SK-N-SH (cell line): ENCODE data around the gene HOXB6. TPM values are rescaled to one million over a fixed set of nuclear protein-coding genes. Genes with fewer than 3 reads are reported as not detected.

Source experiments
- CTCF ChIA-PET: fragments of 300-600, 350-600 bp; formaldehyde crosslinking; extraction: SDS; loops from one replicate; lab custom pipeline; 2021; lab: Yijun Ruan, JAX
- POLR2A ChIA-PET: fragments of 350-600 bp; sonication (Branson Sonifier 250); formaldehyde crosslinking; extraction: SDS; loops from one replicate; lab custom pipeline; 2020; ENCODE audit warnings: antibody characterized with exemption, inconsistent platforms; lab: Yijun Ruan, JAX
- DNase-seq: peaks from one replicate; pipeline ENCODE4 v3.0.0; 2012
- H2AFZ ChIP-seq: fragments of 200-600 bp; sonication (generic); 2 replicates; pipeline ENCODE4 v1.8.1; 2016; ENCODE audit warnings: antibody characterized with exemption, mild to moderate bottlenecking, low read depth
- H3F3A ChIP-seq: fragments of 200-600 bp; sonication (generic); replicated peaks from 2 replicates; pipeline ENCODE3; 2016; ENCODE audit warnings: antibody characterized with exemption, mild to moderate bottlenecking; ENCODE audit not compliant: insufficient read depth
- H3K27ac ChIP-seq, 2 experiments: fragments of 200-500 bp in 1 of 2; fragments of 200-600 bp in 1 of 2; sonication (Bioruptor generic) in 1 of 2; sonication (generic), shearing (Covaris generic) in 1 of 2; 2 replicates each; pipeline versions ENCODE4 v1.5.1 to v1.6.1; 2014 to 2016; ENCODE audit warnings: low read depth in 2 of 2, inconsistent platforms in 1 of 2, low read length in 1 of 2, mild to moderate bottlenecking in 1 of 2, mixed read lengths in 1 of 2
- H3K27me3 ChIP-seq: fragments of 200-600 bp; sonication (generic), shearing (Covaris generic); 2 replicates; pipeline ENCODE4 v1.6.1; 2016; ENCODE audit warnings: mixed run types; ENCODE audit not compliant: insufficient read depth
- H3K36me3 ChIP-seq, 2 experiments: fragments of 200-500 bp in 1 of 2; fragments of 200-600 bp in 1 of 2; sonication (Bioruptor generic) in 1 of 2; sonication (generic) in 1 of 2; replicated peaks in 1 of 2; 2 replicates each; pipeline versions ENCODE3 to v1.5.1; 2014 to 2016; ENCODE audit warnings: low read length in 1 of 2, mild to moderate bottlenecking in 1 of 2; ENCODE audit not compliant: insufficient read depth in 2 of 2, control insufficient read depth in 1 of 2
- H3K4me1 ChIP-seq, 2 experiments: fragments of 200-500 bp in 1 of 2; fragments of 200-600 bp in 1 of 2; sonication (Bioruptor generic) in 1 of 2; sonication (generic), shearing (Covaris generic) in 1 of 2; 2 replicates each; pipeline versions ENCODE4 v1.5.1 to v1.6.1; 2014 to 2016; ENCODE audit warnings: low read depth in 1 of 2, low read length in 1 of 2, mixed run types in 1 of 2; ENCODE audit not compliant: insufficient read depth in 2 of 2, control insufficient read depth in 1 of 2
- H3K4me2 ChIP-seq: fragments of 200-600 bp; sonication (generic), shearing (Covaris generic); 2 replicates; pipeline ENCODE4 v1.6.1; 2017; ENCODE audit warnings: mixed run types
- H3K4me3 ChIP-seq, 2 experiments: fragments of 200-500 bp in 1 of 2; fragments of 200-600 bp in 1 of 2; sonication (Bioruptor generic) in 1 of 2; sonication (generic), shearing (Covaris generic) in 1 of 2; 2 replicates each; pipeline versions ENCODE4 v1.5.1 to v1.8.1; 2014 to 2016; ENCODE audit warnings: low read depth in 2 of 2, inconsistent platforms in 1 of 2, low read length in 1 of 2, mild to moderate bottlenecking in 1 of 2, mixed read lengths in 1 of 2, moderate library complexity in 1 of 2
- H3K79me2 ChIP-seq: fragments of 200-600 bp; sonication (generic); 2 replicates; pipeline ENCODE4 v1.8.1; 2017; ENCODE audit warnings: mild to moderate bottlenecking; ENCODE audit not compliant: insufficient read depth
- H3K9ac ChIP-seq: fragments of 200-600 bp; sonication (generic); 2 replicates; pipeline ENCODE4 v1.6.1; 2017; ENCODE audit warnings: mixed run types
- H3K9me2 ChIP-seq: fragments of 200-600 bp; sonication (generic); 2 replicates; pipeline ENCODE4 v1.6.1; 2017; ENCODE audit warnings: mixed run types
- H3K9me3 ChIP-seq: fragments of 200-600 bp; sonication (generic); 2 replicates; pipeline ENCODE4 v1.6.1; 2017; ENCODE audit warnings: mixed run types, mild to moderate bottlenecking, moderate library complexity
- H4K20me1 ChIP-seq: fragments of 200-600 bp; sonication (generic); 2 replicates; pipeline ENCODE4 v1.6.1; 2017; ENCODE audit warnings: mild to moderate bottlenecking, mixed run types; ENCODE audit not compliant: insufficient read depth
- ELF1 ChIP-seq: IDR thresholded peaks from 2 replicates; pipeline ENCODE4 v1.4.0; 2012
- EZH2phosphoT487 ChIP-seq: fragments of 200-600 bp; sonication (generic); IDR thresholded peaks from 2 replicates; pipeline ENCODE4 v1.6.1; 2017; ENCODE audit warnings: low read depth, mixed run types, mild to moderate bottlenecking, antibody characterized with exemption, moderate library complexity, borderline replicate concordance
- FOSL2 ChIP-seq: IDR thresholded peaks from 2 replicates; pipeline ENCODE4 v1.4.0; 2012; ENCODE audit warnings: low read depth, mild to moderate bottlenecking, moderate library complexity, borderline replicate concordance
- FOXJ3 ChIP-seq: sonication (generic); formaldehyde crosslinking; IDR thresholded peaks from 2 replicates; pipeline ENCODE4 v1.5.1; 2020; ENCODE audit warnings: mild to moderate bottlenecking, missing genetic modification reagents
- FOXM1 ChIP-seq: IDR thresholded peaks from 2 replicates; pipeline ENCODE4 v1.4.0; 2012; ENCODE audit warnings: low read depth, mild to moderate bottlenecking
- GABPA ChIP-seq: IDR thresholded peaks from 2 replicates; pipeline ENCODE4 v1.4.0; 2012; ENCODE audit warnings: low read depth, mild to moderate bottlenecking
- GATA2 ChIP-seq: sonication (generic); formaldehyde crosslinking; IDR thresholded peaks from 2 replicates; pipeline ENCODE4 v1.5.0; 2020; ENCODE audit warnings: mild to moderate bottlenecking, missing genetic modification reagents
- MXI1 ChIP-seq: IDR thresholded peaks from 2 replicates; pipeline ENCODE4 v1.6.1; 2012; ENCODE audit warnings: mild to moderate bottlenecking, low read depth, low read length, improper control_type of control experiment
- NFIC ChIP-seq: IDR thresholded peaks from 2 replicates; pipeline ENCODE4 v1.4.0; 2012; ENCODE audit warnings: borderline replicate concordance
- PBX3 ChIP-seq: IDR thresholded peaks from 2 replicates; pipeline ENCODE4; 2012
- SMC3 ChIP-seq: IDR thresholded peaks from 2 replicates; pipeline ENCODE4 v1.6.1; 2012; ENCODE audit warnings: low read depth, low read length, improper control_type of control experiment
- TAF1 ChIP-seq: IDR thresholded peaks from 2 replicates; pipeline ENCODE4 v1.6.1; 2012; ENCODE audit warnings: low read depth, mild to moderate bottlenecking, low read length, moderate library complexity, borderline replicate concordance
- WGBS: methylation state at CpG from one replicate; pipeline ENCODE4 v1.1.6; 2017; ENCODE audit warnings: low lambda C conversion rate; 5-methylcytosine and 5-hydroxymethylcytosine counted together
- polyA plus RNA-seq, 3 experiments: library from polyadenylated mRNA; depleted of rRNA; stranded (reverse); fragments of >200 nt; gene quantifications; 2 replicates each; pipeline ENCODE4 v1.2.3, GENCODE V29; 2012
- TF ChIP-seq, protein P1 (sequence below): fragments of 200-600 bp; sonication (generic); IDR thresholded peaks from 2 replicates; pipeline ENCODE4 v1.6.1; 2017; ENCODE audit warnings: antibody characterized with exemption, mild to moderate bottlenecking, moderate library complexity

HOXB6 gene
- polyA plus RNA-seq, 1 of the 3 experiments (the other 2 are of a cell fraction) = not detected

- 18% methylated on average over 7 of the region's 7 CpGs for WGBS
- Histone ChIP-seq H3K36me3 (no peaks in the 10 kb centered on the region), H3K4me3 (no peak overlapping the region), H3K79me2 (no peaks in the 10 kb centered on the region), H4K20me1 (peaks cover 6% of the 10 kb centered on the region; the same call in 1 of the 2 replicates), H3K27ac (no peak overlapping the region), H3K4me2 (no peak overlapping the region), H3K9me2 (no peaks in the 10 kb centered on the region), H3K9me3 (no peaks in the 10 kb centered on the region), H3F3A (no peaks in the 10 kb centered on the region), H2AFZ (no peak overlapping the region)
- ChIA-PET CTCF (interaction anchor here (0.6 to 1.4 kb wide), 8 partner anchors 13 to 607 kb away, joined by 3 to 4 read pairs (median 4); no protein-coding TSS in a partner anchor), POLR2A (interaction anchor here (0.6 kb wide), 1 partner anchor 127 kb away, joined by 3 read pairs; no protein-coding TSS in a partner anchor)
- no peak for DNase-seq
- TF ChIP-seq ELF1 = no peak
- no peak for TF ChIP-seq NFIC
- TF ChIP-seq, all 33 proteins: peak for 0
- H3K4me1 ChIP-seq = no peaks in the 10 kb centered on the region
- no peak overlapping the region for H3K9ac ChIP-seq
- peaks cover 97% of the 10 kb centered on the region for H3K27me3 ChIP-seq
Measured at GRCh38 chr17:48556576-48557401, 48.0 kb downstream of the HOXB6 start.

DNA sequence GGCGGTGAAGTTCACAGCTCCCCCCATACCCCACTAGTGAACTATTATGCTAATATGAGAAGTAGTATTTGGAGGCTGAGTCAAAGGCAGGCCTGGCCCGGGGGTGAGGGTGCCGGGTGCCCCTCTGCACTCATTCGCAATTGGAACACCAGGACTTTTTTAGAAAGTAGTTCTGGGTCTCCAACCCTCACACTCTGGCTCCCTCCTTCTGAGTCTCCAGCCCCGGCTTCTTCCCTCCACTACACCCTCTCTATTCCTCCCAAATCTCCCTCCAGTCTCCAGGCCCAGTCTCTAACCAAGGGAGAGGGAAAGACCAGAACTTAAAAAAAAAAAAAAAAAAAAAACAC, 48.6 kb downstream of the HOXB6 start:
- H3K79me2 ChIP-seq = no peaks in the 10 kb centered on the region
- peaks cover 2% of the 10 kb centered on the region; the same call in 1 of the 2 replicates for H4K20me1 ChIP-seq
- no peak overlapping the region for H3K4me2 ChIP-seq
- no peaks in the 10 kb centered on the region for H3K4me1 ChIP-seq
- no peaks in the 10 kb centered on the region for H3K9me2 ChIP-seq
- no peak overlapping the region for H2AFZ ChIP-seq
- H3K9me3 ChIP-seq = no peaks in the 10 kb centered on the region
- H3K27ac ChIP-seq = no peak overlapping the region
- H3K27me3 ChIP-seq = peaks cover 97% of the 10 kb centered on the region
- no peak overlapping the region for H3K4me3 ChIP-seq
- ChIA-PET POLR2A (no interaction called here), CTCF (interaction anchor here (0.8 to 1.4 kb wide), 4 partner anchors 18 to 204 kb away, joined by 3 to 4 read pairs (median 3); no protein-coding TSS in a partner anchor)
- no peak overlapping the region for H3K9ac ChIP-seq
- no peak for DNase-seq
- no peaks in the 10 kb centered on the region for H3K36me3 ChIP-seq
- 19% methylated on average over 5 of the region's 5 CpGs for WGBS
- no peaks in the 10 kb centered on the region for H3F3A ChIP-seq
- TF ChIP-seq FOXJ3 = no peak
- TF ChIP-seq EZH2phosphoT487 = peak; percentile 37; the same call in 1 of the 2 replicates
- no peak for TF ChIP-seq MXI1
- no peak for TF ChIP-seq TAF1

DNA sequence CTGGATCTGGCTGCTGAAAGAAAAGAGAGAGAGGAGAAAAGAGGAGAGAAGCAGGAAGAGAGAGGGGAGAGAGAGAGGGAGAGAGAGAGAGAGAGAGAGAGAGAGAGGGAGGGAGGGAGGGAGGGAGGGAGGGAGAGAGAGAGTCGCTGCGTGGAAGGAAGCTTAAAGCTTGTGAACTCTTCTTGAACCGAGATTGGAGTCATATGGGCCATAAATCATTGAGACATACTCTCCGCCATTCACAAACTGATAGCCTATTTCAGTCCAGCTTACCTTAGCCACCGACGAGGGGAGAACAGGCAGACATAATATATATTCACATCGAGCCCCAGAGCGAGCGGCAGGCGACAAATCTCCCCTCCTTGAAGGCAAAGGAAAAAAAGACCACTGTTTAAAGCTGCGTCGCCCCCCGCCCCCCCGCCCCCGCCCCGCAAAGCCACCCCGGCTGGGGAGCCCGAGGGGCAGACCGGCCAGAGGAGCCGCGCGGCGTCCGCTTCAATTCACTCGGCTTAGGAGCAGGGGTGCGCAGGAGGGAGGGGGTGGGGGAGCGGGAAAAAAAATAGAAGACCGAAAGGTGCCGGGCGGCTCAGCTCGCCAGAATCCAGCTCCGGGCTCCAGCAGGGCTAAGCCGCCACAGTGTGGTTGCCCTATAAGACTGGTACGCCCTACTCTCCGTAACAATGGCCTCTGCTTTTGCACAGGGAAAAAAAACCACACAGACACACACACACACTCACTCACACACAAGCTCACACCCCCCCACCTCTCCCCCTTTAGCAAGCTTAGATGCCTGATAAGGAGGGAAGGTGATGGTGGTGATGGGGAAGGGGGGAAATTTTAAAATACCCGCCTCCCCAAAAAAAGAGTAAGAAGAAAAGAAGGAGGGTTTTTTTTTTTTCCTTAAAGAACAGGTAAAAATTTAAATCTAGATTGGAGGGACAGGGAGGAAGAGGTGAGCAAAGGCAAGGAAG, 49.2 kb downstream of the HOXB6 start:
- peaks cover 2% of the 10 kb centered on the region; the same call in 1 of the 2 replicates for H4K20me1 ChIP-seq
- H3F3A ChIP-seq = no peaks in the 10 kb centered on the region
- H3K36me3 ChIP-seq = no peaks in the 10 kb centered on the region
- DNase-seq = no peak
- TF ChIP-seq EZH2phosphoT487 (peak; percentile 84; the same call in 1 of the 2 replicates), SMC3 (no peak), PBX3 (peak; percentile 23; the same call in 1 of the 2 replicates), GABPA (no peak), FOXM1 (no peak), GATA2 (CRISPR knock-in tag) (no peak), NFIC (no peak), FOSL2 (no peak)
- TF ChIP-seq, protein P1, sequence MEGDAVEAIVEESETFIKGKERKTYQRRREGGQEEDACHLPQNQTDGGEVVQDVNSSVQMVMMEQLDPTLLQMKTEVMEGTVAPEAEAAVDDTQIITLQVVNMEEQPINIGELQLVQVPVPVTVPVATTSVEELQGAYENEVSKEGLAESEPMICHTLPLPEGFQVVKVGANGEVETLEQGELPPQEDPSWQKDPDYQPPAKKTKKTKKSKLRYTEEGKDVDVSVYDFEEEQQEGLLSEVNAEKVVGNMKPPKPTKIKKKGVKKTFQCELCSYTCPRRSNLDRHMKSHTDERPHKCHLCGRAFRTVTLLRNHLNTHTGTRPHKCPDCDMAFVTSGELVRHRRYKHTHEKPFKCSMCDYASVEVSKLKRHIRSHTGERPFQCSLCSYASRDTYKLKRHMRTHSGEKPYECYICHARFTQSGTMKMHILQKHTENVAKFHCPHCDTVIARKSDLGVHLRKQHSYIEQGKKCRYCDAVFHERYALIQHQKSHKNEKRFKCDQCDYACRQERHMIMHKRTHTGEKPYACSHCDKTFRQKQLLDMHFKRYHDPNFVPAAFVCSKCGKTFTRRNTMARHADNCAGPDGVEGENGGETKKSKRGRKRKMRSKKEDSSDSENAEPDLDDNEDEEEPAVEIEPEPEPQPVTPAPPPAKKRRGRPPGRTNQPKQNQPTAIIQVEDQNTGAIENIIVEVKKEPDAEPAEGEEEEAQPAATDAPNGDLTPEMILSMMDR = no peak
- no peaks in the 10 kb centered on the region for H3K4me1 ChIP-seq
- no peak overlapping the region for H3K9ac ChIP-seq
- H3K4me2 ChIP-seq = peak overlapping the region; percentile 38; the same call in 1 of the 2 replicates
- POLR2A ChIA-PET = no interaction called here
- 22% methylated on average over 36 of the region's 36 CpGs for WGBS
- no peaks in the 10 kb centered on the region for H3K9me2 ChIP-seq
- H2AFZ ChIP-seq = 0 out of 2 replicates have a peak overlapping the region, but pooled peaks have one; percentile 56
- CTCF ChIA-PET = interaction anchor here (1.3 to 2.0 kb wide), 3 partner anchors 38 to 203 kb away, joined by 3 to 10 read pairs (median 4); no protein-coding TSS in a partner anchor
- H3K79me2 ChIP-seq = no peaks in the 10 kb centered on the region
- H3K4me3 ChIP-seq = no peak overlapping the region
- H3K9me3 ChIP-seq = no peaks in the 10 kb centered on the region
- no peak overlapping the region for H3K27ac ChIP-seq
- H3K27me3 ChIP-seq = peaks cover 97% of the 10 kb centered on the region
